ENCODE results near the gene PAGR1. TPM values are rescaled to one million over a fixed set of nuclear protein-coding genes. Genes with fewer than 3 reads are reported as not detected.
"Not testable (repeated sequence)": the region's sequence is repeated elsewhere in the genome, so short reads cannot be mapped to it uniquely, and the experiment has no call there.

The PAGR1 gene
- total RNA-seq, 1 donor: 23.4 TPM

DNA sequence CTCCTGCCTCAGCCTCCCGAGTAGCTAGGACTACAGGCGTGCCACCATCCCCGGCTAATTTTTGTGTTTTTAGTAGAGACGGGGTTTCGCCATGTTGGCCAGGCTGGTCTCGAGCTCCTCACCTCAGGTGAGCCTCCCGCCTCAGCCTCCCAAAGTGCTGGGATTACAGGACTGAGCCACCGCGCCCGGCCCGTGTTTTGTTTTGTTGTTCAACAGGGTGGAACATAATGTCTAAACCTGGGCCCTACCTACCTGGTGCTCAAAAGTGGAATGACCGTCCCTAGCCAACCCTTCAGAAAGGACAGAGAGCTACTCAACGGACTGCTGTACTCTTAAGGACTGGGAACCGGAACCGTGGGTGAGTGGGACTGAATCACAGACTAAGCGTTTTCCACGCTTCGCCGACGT, 26.2 kb upstream of the PAGR1 start:
- DNase-seq (ENCODE audit: low read depth): no peak
- H3K4me3 ChIP-seq (ENCODE audit: low read depth, low read length): peak overlapping the region; percentile 74
- TF ChIP-seq, protein P1, sequence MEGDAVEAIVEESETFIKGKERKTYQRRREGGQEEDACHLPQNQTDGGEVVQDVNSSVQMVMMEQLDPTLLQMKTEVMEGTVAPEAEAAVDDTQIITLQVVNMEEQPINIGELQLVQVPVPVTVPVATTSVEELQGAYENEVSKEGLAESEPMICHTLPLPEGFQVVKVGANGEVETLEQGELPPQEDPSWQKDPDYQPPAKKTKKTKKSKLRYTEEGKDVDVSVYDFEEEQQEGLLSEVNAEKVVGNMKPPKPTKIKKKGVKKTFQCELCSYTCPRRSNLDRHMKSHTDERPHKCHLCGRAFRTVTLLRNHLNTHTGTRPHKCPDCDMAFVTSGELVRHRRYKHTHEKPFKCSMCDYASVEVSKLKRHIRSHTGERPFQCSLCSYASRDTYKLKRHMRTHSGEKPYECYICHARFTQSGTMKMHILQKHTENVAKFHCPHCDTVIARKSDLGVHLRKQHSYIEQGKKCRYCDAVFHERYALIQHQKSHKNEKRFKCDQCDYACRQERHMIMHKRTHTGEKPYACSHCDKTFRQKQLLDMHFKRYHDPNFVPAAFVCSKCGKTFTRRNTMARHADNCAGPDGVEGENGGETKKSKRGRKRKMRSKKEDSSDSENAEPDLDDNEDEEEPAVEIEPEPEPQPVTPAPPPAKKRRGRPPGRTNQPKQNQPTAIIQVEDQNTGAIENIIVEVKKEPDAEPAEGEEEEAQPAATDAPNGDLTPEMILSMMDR (IDR thresholded peaks at IDR 0.05; ENCODE audit: insufficient read depth, low read length): no peak

DNA sequence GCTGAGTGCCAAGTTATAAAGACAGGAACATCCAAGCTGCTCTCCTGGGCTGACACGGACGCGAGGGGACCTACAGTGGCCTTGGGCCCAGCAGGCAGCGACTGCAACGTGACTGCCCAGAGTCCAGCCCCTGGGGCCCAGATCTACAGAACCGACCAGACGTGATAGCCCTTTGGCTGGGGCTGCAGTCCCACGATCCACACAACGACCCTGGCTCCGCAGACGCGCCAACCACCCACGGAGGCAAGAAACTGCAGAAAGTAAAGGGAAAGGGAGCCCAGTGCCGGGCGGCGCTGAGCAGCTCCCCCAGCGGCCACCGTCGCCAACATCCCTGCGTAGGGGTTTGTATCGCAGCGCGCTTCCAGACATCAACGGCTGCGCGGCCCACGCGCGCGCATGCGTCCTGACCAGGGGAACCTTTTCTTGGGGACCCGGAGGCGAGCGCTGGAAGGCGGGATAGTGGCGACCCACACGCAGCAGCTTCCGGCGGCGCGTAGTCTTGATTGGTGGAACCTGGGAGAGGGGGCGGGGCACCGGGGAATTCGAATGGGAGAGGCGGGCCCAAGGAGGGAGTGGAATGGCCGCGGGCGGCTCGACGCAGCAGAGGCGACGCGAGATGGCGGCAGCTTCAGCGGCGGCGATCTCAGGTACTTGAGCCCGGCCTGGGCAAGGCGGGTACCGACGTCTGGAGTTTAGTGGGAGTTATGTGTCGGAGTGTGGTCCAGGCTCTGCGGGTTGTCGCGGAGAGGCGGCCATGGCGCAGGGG, 25.6 kb upstream of the PAGR1 start, which contains the start of gene KIF22:
TSS of gene KIF22 (plus strand) at position 569 of the 766 bp plus-strand sequence. CDS start at position 578, 9 bp downstream.
- peak; percentile 99 for DNase-seq (ENCODE audit: low read depth)
- TF ChIP-seq, protein P1 (IDR thresholded peaks at IDR 0.05; ENCODE audit: insufficient read depth, low read length): peak; percentile 76
- H3K4me3 ChIP-seq (ENCODE audit: low read depth, low read length): peak within 1 kb of the TSS; percentile 92

DNA sequence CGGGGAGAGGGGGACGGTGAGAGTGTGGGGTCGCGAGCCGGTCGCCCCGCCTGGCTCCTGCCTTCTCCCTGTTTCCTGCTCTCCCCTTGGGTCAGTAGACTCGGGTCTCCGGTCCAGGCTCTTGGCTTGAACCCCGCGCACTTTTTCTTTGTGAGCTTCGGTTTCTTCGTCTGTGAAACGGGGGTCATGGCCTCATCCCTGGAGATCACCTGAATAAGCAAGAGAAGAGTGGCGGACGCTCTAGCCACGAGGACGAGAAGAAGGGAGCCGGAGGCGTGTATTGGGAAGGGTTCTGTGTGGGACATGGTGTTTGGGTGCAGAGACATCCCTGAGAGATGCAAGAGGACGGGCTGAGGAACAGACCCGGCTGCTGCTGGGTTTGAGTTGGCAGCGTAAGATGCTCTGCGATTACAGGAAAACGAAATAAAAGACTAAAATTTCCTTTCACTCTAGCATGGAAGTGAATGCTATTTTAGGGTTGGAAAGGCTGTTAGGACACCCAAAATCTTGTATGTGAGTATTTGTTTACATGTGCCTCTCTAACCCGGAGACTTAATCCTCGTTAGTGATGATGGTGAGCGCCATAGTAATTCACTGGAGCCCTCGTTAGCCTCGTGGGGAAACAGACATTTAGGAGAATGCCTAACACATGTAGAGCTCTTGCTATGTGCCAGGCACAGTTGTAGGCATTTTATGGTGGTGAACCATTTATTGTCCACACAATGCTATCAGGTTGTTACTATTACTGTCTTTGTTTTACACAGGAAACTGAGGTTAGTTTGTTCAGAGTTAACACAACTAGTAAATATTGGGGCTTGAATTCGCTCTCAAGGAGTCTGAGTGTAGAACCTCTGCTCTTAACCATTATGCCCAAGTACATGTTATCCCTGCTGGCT, 24.8 kb upstream of the PAGR1 start:
- peak overlapping the region; percentile 92 for H3K4me3 ChIP-seq (ENCODE audit: low read depth, low read length)
- no peak for DNase-seq (ENCODE audit: low read depth)
- TF ChIP-seq, protein P1 (IDR thresholded peaks at IDR 0.05; ENCODE audit: insufficient read depth, low read length): no peak

DNA sequence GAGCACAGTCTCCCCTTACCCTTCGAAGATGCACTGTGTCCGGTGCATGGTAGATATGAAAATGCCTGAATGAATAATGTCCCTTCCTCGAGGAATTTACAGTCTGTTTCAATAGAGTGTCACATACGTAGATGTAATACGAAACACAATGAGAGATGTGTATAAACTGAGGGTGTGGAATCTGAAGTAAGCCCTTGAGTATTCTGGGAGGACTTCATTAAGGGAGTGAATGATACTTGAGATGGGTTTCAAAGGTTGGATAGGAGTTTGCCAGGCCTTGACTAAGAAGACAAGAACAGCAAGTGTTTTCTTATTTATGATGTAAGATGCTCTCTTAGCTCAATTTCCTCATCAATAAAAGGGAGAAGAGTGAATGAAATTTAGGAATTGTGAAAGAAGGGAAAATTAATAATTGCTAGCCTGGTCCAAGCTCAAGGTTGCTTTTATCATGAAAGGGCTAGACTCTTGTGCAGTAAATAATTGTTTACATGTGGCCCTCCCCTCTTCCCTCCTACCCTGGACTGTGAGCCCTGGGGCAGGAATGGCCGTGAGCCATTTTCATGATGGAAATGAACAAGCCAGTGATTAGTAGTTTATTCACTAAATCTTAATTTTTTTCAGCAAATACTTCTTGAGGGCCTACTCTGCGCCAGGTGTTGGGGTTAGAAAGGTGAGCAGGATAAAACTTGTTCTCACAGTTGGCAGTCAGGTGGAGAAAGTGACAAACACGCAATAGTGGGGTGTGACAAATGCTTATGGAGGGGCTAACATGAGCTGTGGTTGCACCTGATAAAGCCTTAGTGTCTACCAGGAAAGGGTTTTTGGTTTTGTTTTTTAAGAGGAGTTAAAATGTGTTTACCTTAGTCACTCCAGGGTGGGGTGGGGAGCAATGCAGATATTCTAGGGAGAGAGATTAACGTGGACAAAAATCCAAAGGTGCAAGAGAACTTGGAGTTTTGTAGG, 23.8 kb upstream of the PAGR1 start:
- no peak for DNase-seq (ENCODE audit: low read depth)
- TF ChIP-seq, protein P1 (IDR thresholded peaks at IDR 0.05; ENCODE audit: insufficient read depth, low read length): no peak
- peak overlapping the region; percentile 92 for H3K4me3 ChIP-seq (ENCODE audit: low read depth, low read length)

DNA sequence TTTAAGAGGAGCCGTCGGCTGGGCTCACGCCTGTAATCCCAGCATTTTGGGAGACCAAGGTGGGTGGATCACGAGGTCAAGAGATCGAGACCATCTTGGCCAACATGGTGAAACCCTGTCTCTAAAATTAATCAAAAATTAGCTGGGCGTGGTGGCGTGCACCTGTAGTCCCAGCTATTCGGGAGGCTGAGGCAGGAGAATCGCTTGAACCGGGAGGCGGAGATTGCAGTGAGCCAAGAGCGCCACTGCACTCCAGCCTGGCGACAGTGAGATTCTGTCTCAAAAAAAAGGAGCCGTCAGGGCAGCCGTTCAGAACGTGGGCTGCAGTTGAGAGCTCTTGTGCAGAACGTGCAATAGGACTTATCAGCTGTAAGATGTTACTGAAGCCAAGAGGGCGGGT, 22.8 kb upstream of the PAGR1 start:
- not testable (repeated sequence) for H3K4me3 ChIP-seq (ENCODE audit: low read depth, low read length); DNase-seq (ENCODE audit: low read depth)

DNA sequence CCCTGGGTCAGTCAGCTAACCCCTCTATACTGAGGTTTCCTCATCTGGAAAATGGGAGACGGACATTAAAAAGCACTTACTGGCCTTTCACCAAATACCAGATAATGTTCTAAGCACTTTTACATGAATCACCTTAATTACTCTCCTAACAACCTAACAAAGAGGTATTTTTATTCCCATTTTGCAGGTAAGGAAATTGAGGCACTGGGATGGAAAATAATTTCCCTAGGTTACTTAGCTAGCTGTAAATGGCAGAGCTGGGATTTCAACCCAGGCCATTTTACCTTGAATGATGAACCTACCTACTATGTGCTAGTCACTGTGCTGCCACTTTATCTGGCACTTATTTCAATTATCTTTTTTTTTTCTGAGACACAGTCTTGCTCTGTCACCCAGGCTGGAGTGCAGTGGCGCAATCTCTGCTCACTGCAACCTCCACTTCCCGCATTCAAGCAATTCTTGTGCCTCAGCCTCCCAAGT, 21.7 kb upstream of the PAGR1 start:
- TF ChIP-seq, protein P1 (IDR thresholded peaks at IDR 0.05; ENCODE audit: insufficient read depth, low read length): no peak
- H3K4me3 ChIP-seq (ENCODE audit: low read depth, low read length): no peak overlapping the region
- DNase-seq (ENCODE audit: low read depth): no peak

Data from fibroblast of the aortic adventitia (primary cell).